Esophagus muscularis mucosa (tissue), 3 donors: ENCODE results near the gene CFAP107.

Experiments used
- CTCF ChIP-seq, 3 experiments: fragments of 200-600 bp in 2 of 3; fragments of 450-650 bp in 1 of 3; sonication (generic) in 2 of 3; IDR thresholded peaks; one replicate each; pipeline ENCODE4 v1.5.1; 2017 to 2019; ENCODE audit warnings: antibody characterized with exemption in 3 of 3, mild to moderate bottlenecking in 2 of 3, moderate library complexity in 1 of 3
- POLR2A ChIP-seq: fragments of 450-650 bp; IDR thresholded peaks from one replicate; pipeline ENCODE4 v1.6.1; 2017; ENCODE audit warnings: antibody characterized with exemption, moderate library complexity, mild to moderate bottlenecking, low read depth

- TF ChIP-seq CTCF (IDR thresholded peaks at IDR 0.05) = no peak
- TF ChIP-seq POLR2A = no peak
These were observed 36.9 kb upstream of the CFAP107 start for GRCh38 chr1:12709091-12709491.
